Measurements from ENCODE around the gene C1QL4.

C1QL4 gene

GRCh38 chr12:49295082-49295936, 41.7 kb downstream of the C1QL4 start, which contains the start of gene PRPH:
PRPH (plus strand) TSS chr12:49295147; CDS start chr12:49295201, 54 bp downstream.
- ATAC-seq = no peak
- TF ChIP-seq ARNTL (CRISPR knock-in tag; IDR thresholded peaks at IDR 0.05; ENCODE audit: borderline replicate concordance, low read depth) (no peak), ISL1 (CRISPR knock-in tag; IDR thresholded peaks at IDR 0.05) (no peak), PPARA (CRISPR knock-in tag; IDR thresholded peaks at IDR 0.05; ENCODE audit: borderline replicate concordance) (no peak), ESRRG (CRISPR knock-in tag; IDR thresholded peaks at IDR 0.05) (no peak), TOX (CRISPR knock-in tag; IDR thresholded peaks at IDR 0.05; ENCODE audit: borderline replicate concordance) (no peak), POU6F1 (CRISPR knock-in tag; IDR thresholded peaks at IDR 0.05; ENCODE audit: borderline replicate concordance, low read depth) (no peak), ZFP3 (CRISPR knock-in tag; IDR thresholded peaks at IDR 0.05) (no peak), ZC3H10 (CRISPR knock-in tag; IDR thresholded peaks at IDR 0.05) (no peak), RARB (CRISPR knock-in tag; IDR thresholded peaks at IDR 0.05) (no peak), PATZ1 (CRISPR knock-in tag; IDR thresholded peaks at IDR 0.05; ENCODE audit: borderline replicate concordance) (no peak), TCF4 (CRISPR knock-in tag; IDR thresholded peaks at IDR 0.05; ENCODE audit: borderline replicate concordance) (no peak), ZNF70 (CRISPR knock-in tag; IDR thresholded peaks at IDR 0.05) (no peak), TSHZ2 (CRISPR knock-in tag; IDR thresholded peaks at IDR 0.05) (no peak), CSRNP3 (CRISPR knock-in tag; IDR thresholded peaks at IDR 0.05) (no peak), SNAI2 (CRISPR knock-in tag; IDR thresholded peaks at IDR 0.05) (no peak)

GRCh38 chr12:49294804-49295081, 42.2 kb downstream of the C1QL4 start:
- ATAC-seq = no peak
- TF ChIP-seq CSRNP3 (CRISPR knock-in tag; IDR thresholded peaks at IDR 0.05) (no peak), ZFP3 (CRISPR knock-in tag; IDR thresholded peaks at IDR 0.05) (no peak), SNAI2 (CRISPR knock-in tag; IDR thresholded peaks at IDR 0.05) (no peak), ESRRG (CRISPR knock-in tag; IDR thresholded peaks at IDR 0.05) (no peak), RARB (CRISPR knock-in tag; IDR thresholded peaks at IDR 0.05) (no peak), TCF4 (CRISPR knock-in tag; IDR thresholded peaks at IDR 0.05; ENCODE audit: borderline replicate concordance) (no peak), POU6F1 (CRISPR knock-in tag; IDR thresholded peaks at IDR 0.05; ENCODE audit: borderline replicate concordance, low read depth) (no peak), OSR1 (CRISPR knock-in tag; IDR thresholded peaks at IDR 0.05) (no peak), GLIS3 (CRISPR knock-in tag; IDR thresholded peaks at IDR 0.05) (no peak), ISL1 (CRISPR knock-in tag; IDR thresholded peaks at IDR 0.05) (no peak), ZNF8 (CRISPR knock-in tag; IDR thresholded peaks at IDR 0.05) (no peak), ZC3H10 (CRISPR knock-in tag; IDR thresholded peaks at IDR 0.05) (no peak), TSHZ2 (CRISPR knock-in tag; IDR thresholded peaks at IDR 0.05) (no peak), PATZ1 (CRISPR knock-in tag; IDR thresholded peaks at IDR 0.05; ENCODE audit: borderline replicate concordance) (no peak), TOX (CRISPR knock-in tag; IDR thresholded peaks at IDR 0.05; ENCODE audit: borderline replicate concordance) (no peak), PPARA (CRISPR knock-in tag; IDR thresholded peaks at IDR 0.05; ENCODE audit: borderline replicate concordance) (no peak)

Measured in SK-N-SH treated with all-trans-retinoic acid at 6 μM for 48 hours (cell line).